Kidney glomerular epithelial cell (primary cell): ENCODE data around the gene AADACL2.

Experiments
- DNase-seq: peaks from one replicate; lab custom pipeline; 2025; lab: John Stamatoyannopoulos, UW

The AADACL2 gene

GRCh38 chr3:151806838-151807237 lies 73.1 kb downstream of the AADACL2 start:
- DNase-seq = no peak
